Large intestine (tissue), 3 donors: ENCODE data around the gene ZNF70. TPM values are rescaled to one million over a fixed set of nuclear protein-coding genes. Genes with fewer than 3 reads are reported as not detected.

Experiments
- DNase-seq, 2 donors: peaks; one replicate each; pipeline versions ENCODE4 v3.0.0 to v3.0.0-alpha.2; 2013
- H3K27ac ChIP-seq: one replicate; pipeline ENCODE4 v1.5.1; 2013; ENCODE audit warnings: low read length
- H3K27me3 ChIP-seq: 2 replicates; pipeline ENCODE4 v1.6.1; 2013; ENCODE audit warnings: low read length; ENCODE audit not compliant: control insufficient read depth, insufficient read depth
- H3K36me3 ChIP-seq: 2 replicates; pipeline ENCODE4 v1.6.1; 2013; ENCODE audit warnings: low read length; ENCODE audit not compliant: control insufficient read depth, insufficient read depth
- H3K4me1 ChIP-seq: one replicate; pipeline ENCODE4 v1.6.1; 2013; ENCODE audit warnings: low read length; ENCODE audit not compliant: control insufficient read depth, insufficient read depth
- H3K4me3 ChIP-seq: one replicate; pipeline ENCODE4 v1.5.1; 2013; ENCODE audit warnings: low read length
- H3K9me3 ChIP-seq: one replicate; pipeline ENCODE4 v1.6.1; 2013; ENCODE audit warnings: mild to moderate bottlenecking, low read depth, low read length, moderate library complexity; ENCODE audit not compliant: control insufficient read depth
- WGBS: methylation state at CpG from one replicate; pipeline ENCODE4 v1.1.5; 2013; ENCODE audit warnings: low lambda C conversion rate; ENCODE audit not compliant: insufficient coverage; 5-methylcytosine and 5-hydroxymethylcytosine counted together
- polyA plus RNA-seq: library from polyadenylated mRNA; unstranded; fragments of 120-200 nt; gene quantifications from one replicate; pipeline ENCODE4 v1.2.1, GENCODE V29; 2013

ZNF70 gene
- polyA plus RNA-seq, 1 donor, result 4.0 TPM

GRCh38 chr22:23759566-23759965 is 8.7 kb upstream of the ZNF70 start:
- H3K27me3 ChIP-seq, result no peaks in the 10 kb centered on the region
- no peak for DNase-seq
- no peaks in the 10 kb centered on the region for H3K9me3 ChIP-seq
- H3K27ac ChIP-seq, result no peak overlapping the region
- WGBS, result no CpG with 5 or more reads among the region's 4 CpGs
- H3K4me1 ChIP-seq, result peaks cover 4% of the 10 kb centered on the region
- H3K4me3 ChIP-seq, result no peak overlapping the region
- no peaks in the 10 kb centered on the region for H3K36me3 ChIP-seq

DNA sequence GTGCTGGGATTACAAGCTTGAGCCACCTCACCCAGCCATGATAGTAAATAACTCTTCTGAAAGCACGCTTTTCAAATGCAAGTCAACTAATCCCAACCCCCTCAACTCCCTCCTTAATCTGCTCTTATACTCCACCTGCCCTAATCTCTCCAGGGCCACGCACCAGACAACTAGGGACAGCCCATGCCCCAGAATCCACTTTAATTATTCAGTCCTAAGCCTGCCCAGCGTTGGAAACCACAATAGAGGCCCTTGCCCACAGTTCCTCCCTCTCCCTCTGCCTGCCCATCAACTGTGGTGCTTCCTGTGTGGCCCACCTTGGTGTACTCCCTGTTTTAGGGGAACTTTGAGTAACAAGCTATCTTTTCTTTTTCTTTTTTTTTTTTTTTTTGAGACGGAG is 6.0 kb upstream of the ZNF70 start:
- no peak for DNase-seq
- no CpG with 5 or more reads among the region's 4 CpGs for WGBS
- no peaks in the 10 kb centered on the region for H3K36me3 ChIP-seq
- no peak overlapping the region for H3K4me3 ChIP-seq
- no peak overlapping the region for H3K27ac ChIP-seq
- no peaks in the 10 kb centered on the region for H3K9me3 ChIP-seq
- H3K27me3 ChIP-seq, result no peaks in the 10 kb centered on the region
- peaks cover 5% of the 10 kb centered on the region for H3K4me1 ChIP-seq

GRCh38 chr22:23755711-23756110 is 4.8 kb upstream of the ZNF70 start:
- H3K9me3 ChIP-seq, result no peaks in the 10 kb centered on the region
- no peaks in the 10 kb centered on the region for H3K36me3 ChIP-seq
- no peak overlapping the region for H3K4me3 ChIP-seq
- no peak overlapping the region for H3K27ac ChIP-seq
- no peaks in the 10 kb centered on the region for H3K27me3 ChIP-seq
- WGBS, result 100% methylated on average over 1 of the region's 8 CpGs
- peaks cover 10% of the 10 kb centered on the region for H3K4me1 ChIP-seq
- no peak for DNase-seq

DNA sequence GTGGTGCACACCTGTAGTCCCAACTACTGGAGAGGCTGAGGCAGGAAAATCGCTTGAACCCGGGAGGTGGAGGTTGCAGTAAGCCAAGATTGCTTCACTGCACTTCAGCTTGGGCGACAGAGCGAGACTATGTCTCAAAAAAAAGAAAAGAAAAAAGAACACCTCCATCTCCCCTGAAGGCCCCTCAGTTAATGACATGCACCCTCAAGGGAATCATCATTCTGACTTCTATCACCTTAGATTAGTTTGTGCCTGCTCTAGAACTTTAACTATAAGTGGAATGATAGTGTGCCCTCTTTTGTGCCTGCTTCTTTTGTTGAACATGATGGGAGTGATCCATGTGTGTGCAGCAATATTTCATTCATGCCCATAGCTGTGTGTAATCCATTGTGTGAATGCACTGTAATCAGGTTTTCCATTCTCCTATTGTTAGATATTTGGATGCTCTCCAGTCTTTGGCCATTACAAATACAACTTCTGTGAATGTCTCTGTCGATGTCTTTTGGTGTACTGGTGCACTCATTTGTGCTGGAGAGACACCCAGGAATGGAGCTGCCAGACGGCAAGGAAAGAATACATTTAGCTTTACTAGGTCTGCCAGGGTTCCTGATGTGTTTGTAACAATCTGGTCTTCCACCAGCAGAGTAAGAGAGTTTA is 4.2 kb upstream of the ZNF70 start:
- Histone ChIP-seq H3K4me3 (no peak overlapping the region), H3K36me3 (no peaks in the 10 kb centered on the region), H3K9me3 (no peaks in the 10 kb centered on the region), H3K4me1 (peaks cover 14% of the 10 kb centered on the region), H3K27ac (no peak overlapping the region), H3K27me3 (no peaks in the 10 kb centered on the region)
- DNase-seq, result no peak
- WGBS, result 100% methylated on average over 1 of the region's 6 CpGs

DNA sequence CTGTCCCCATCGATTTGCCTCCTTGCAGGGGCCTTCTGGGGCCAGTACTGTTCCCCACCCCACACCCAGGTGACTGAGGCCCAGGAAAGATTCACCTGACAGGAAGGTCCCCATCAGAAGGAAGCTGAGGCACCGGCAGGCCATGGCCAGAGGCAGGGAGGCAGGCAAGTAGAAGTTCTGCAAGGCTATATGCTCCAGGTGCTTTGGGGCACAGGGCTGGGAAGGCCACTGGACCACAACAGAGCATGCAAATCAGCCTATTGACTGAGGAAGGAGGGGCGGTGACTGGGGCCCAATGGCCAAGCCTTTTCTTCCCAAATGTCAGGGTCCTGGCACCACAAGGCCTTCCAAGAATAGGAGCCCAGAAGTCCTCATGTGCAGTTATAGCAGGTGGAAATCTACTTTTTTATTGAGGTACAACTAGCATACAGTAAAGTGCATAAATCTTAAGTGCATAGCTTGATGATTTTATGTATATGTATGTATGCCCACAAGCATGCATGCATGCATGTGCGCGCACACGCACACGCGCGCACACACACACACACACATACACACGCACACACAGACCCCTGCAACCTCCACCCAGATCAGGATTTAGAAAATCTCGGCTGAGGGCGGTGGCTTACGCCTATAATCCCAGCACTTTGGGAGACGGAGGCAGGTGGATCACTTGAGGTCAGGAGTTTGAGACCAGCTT is 3.5 kb upstream of the ZNF70 start, which contains the start of gene VPREB3:
VPREB3 (minus strand) TSS at position 206 of the 700 bp plus-strand sequence; CDS start at position 144, 62 bp downstream.
- H3K27ac ChIP-seq, result no peak within 1 kb of the TSS
- H3K9me3 ChIP-seq, result no peaks in the 10 kb centered on the region
- DNase-seq, result no peak
- WGBS, result no CpG with 5 or more reads among the region's 14 CpGs
- no peaks in the 10 kb centered on the region for H3K27me3 ChIP-seq
- H3K4me3 ChIP-seq, result no peak within 1 kb of the TSS
- H3K36me3 ChIP-seq, result no peaks in the 10 kb centered on the region
- peaks cover 20% of the 10 kb centered on the region for H3K4me1 ChIP-seq

- WGBS, result no CpG with 5 or more reads among the region's 2 CpGs
- H3K9me3 ChIP-seq, result no peaks in the 10 kb centered on the region
- no peak overlapping the region for H3K27ac ChIP-seq
- H3K36me3 ChIP-seq, result no peaks in the 10 kb centered on the region
- no peak for DNase-seq
- H3K4me3 ChIP-seq, result no peak overlapping the region
- H3K4me1 ChIP-seq, result peaks cover 20% of the 10 kb centered on the region
- no peaks in the 10 kb centered on the region for H3K27me3 ChIP-seq
Observed at GRCh38 chr22:23753385-23753784, 2.5 kb upstream of the ZNF70 start.

DNA sequence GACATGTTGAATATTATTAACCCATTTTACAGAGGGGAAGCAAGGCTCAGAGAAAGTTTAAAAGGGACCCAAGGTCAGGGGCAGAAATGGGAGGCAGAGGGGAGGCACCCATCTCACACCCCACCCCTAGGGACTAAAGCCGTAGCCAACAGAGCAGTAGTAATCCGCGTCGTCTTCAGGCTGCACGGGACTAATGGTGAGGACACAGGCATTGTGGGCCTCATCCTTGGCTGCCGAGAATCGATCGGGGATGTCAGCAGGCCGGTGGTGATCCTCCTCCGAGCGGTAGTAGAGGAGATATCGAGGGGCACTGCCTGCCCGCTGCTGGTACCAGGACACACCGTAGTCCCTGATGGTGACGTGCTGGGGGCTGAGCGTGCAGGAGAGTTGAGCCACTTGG is 1.8 kb upstream of the ZNF70 start:
- WGBS, result no CpG with 5 or more reads among the region's 16 CpGs
- H3K27me3 ChIP-seq, result no peaks in the 10 kb centered on the region
- H3K4me3 ChIP-seq, result no peak overlapping the region
- no peak for DNase-seq
- H3K36me3 ChIP-seq, result no peaks in the 10 kb centered on the region
- H3K9me3 ChIP-seq, result no peaks in the 10 kb centered on the region
- H3K4me1 ChIP-seq, result peaks cover 20% of the 10 kb centered on the region
- H3K27ac ChIP-seq, result no peak overlapping the region

GRCh38 chr22:23752090-23752691 is 1.3 kb upstream of the ZNF70 start:
- Histone ChIP-seq H3K4me3 (peak overlapping the region; percentile 80), H3K27ac (peak overlapping the region; percentile 86)
- no peak for DNase-seq

DNA sequence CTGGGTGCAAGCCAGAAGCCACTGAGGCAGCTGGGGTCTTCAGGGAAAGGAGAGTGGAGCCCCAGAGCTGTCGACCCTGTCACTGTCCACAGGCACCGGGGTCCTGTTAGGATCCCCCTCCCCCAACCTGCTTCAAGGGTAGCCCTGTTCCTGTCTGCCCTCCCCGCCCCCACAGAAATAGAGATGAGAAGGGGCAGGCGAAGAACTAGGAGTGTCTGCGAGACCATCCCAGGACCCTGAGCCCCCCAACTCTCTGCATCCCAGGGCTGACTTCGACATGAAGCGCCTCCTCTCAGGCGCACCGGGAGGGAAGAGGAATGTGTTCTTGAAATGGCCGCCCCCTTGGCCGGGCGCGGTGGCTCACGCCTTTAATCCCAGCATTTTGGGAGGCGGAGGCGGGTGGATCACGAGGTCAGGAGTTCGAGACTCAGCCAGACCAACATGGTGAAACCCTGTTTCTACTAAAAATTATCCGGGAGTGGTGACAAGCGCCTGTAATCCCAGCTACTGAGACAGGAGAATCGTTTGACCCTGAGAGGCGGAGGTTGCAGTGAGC is 607 bp upstream of the ZNF70 start:
- H3K27me3 ChIP-seq, result no peaks in the 10 kb centered on the region
- 0% methylated on average over 1 of the region's 22 CpGs for WGBS
- peak overlapping the region; percentile 86 for H3K27ac ChIP-seq
- no peaks in the 10 kb centered on the region for H3K9me3 ChIP-seq
- DNase-seq, result no peak
- H3K4me3 ChIP-seq, result peak overlapping the region; percentile 80
- H3K4me1 ChIP-seq, result peaks cover 20% of the 10 kb centered on the region
- H3K36me3 ChIP-seq, result no peaks in the 10 kb centered on the region

More at GRCh38 chr22:23752090-23752691, 1.3 kb upstream of the ZNF70 start:
- no peaks in the 10 kb centered on the region for H3K27me3 ChIP-seq
- WGBS, result no CpG with 5 or more reads among the region's 9 CpGs
- H3K36me3 ChIP-seq, result no peaks in the 10 kb centered on the region
- H3K9me3 ChIP-seq, result no peaks in the 10 kb centered on the region
- H3K4me1 ChIP-seq, result peaks cover 20% of the 10 kb centered on the region

DNA sequence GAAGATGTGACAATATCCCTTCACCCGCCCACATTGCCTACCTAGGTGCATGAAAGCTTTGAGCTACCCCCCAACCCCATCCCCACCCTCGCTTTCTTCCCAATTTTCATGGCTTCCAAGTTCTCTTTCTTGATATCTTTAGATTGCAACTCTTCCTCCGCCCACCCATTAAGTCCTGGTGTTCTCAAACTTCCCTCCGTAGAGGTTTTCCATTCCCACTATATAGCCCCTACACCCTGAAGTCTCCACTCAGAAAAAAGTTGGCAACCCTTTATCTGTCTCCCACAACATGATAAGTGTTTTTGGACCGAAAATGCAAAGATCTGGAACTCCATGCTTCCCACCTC is 572 bp downstream of the ZNF70 start:
- no peaks in the 10 kb centered on the region for H3K27me3 ChIP-seq
- H3K9me3 ChIP-seq, result no peaks in the 10 kb centered on the region
- peak overlapping the region; percentile 71 for H3K27ac ChIP-seq
- H3K4me1 ChIP-seq, result peaks cover 25% of the 10 kb centered on the region
- H3K4me3 ChIP-seq, result peak overlapping the region; percentile 83
- DNase-seq, result no peak
- no peaks in the 10 kb centered on the region for H3K36me3 ChIP-seq
- 60% methylated on average over 1 of the region's 5 CpGs for WGBS
